ENCODE data around the gene PTH2R.

- no peak for TF ChIP-seq CTCF (IDR thresholded peaks at IDR 0.05 in 8 of 11, conservative IDR thresholded peaks at IDR 0.05 in 3 of 11)
- no peak for TF ChIP-seq POLR2AphosphoS5 (IDR thresholded peaks at IDR 0.05)
These were observed 72.8 kb downstream of the PTH2R start for GRCh38 chr2:208479342-208479741.
